Liver (tissue), 9 donors: ENCODE measurements around the gene ZNF239. TPM values are rescaled to one million over a fixed set of nuclear protein-coding genes. Genes with fewer than 3 reads are reported as not detected.
"Not testable (repeated sequence)": the region's sequence is repeated elsewhere in the genome, so short reads cannot be mapped to it uniquely, and the experiment has no call there.

ENCODE experiments used
- DNase-seq: peaks from one replicate; pipeline ENCODE4 v3.0.0-alpha.2; 2017; ENCODE audit warnings: low spot score
- H3K27ac ChIP-seq, 2 donors: one replicate each; pipeline ENCODE4 v1.7.0; 2013; ENCODE audit warnings: inconsistent platforms in 2 of 2, low read length in 2 of 2, control low read depth in 1 of 2, low read depth in 1 of 2, mild to moderate bottlenecking in 1 of 2
- H3K27me3 ChIP-seq, 4 donors: one replicate each; pipeline versions ENCODE4 v1.6.1 to v1.7.0; 2013; ENCODE audit warnings: low read length in 3 of 4, inconsistent platforms in 1 of 4, mild to moderate bottlenecking in 1 of 4, moderate library complexity in 1 of 4; ENCODE audit not compliant: control insufficient read depth in 4 of 4, insufficient read depth in 4 of 4
- H3K36me3 ChIP-seq, 4 donors: one replicate each; pipeline versions ENCODE4 v1.6.1 to v1.7.0; 2013; ENCODE audit warnings: low read length in 3 of 4, mild to moderate bottlenecking in 3 of 4, low read depth in 1 of 4, moderate library complexity in 1 of 4; ENCODE audit not compliant: control insufficient read depth in 4 of 4, insufficient read depth in 3 of 4
- H3K4me1 ChIP-seq, 4 donors: one replicate each; pipeline versions ENCODE4 v1.6.1 to v1.7.0; 2013; ENCODE audit warnings: low read length in 3 of 4, mild to moderate bottlenecking in 3 of 4, moderate library complexity in 1 of 4; ENCODE audit not compliant: control insufficient read depth in 4 of 4, insufficient read depth in 4 of 4
- H3K4me3 ChIP-seq, 3 donors: one replicate each; pipeline versions ENCODE4 v1.6.1 to v1.7.0; 2013; ENCODE audit warnings: low read length in 3 of 3, control low read depth in 1 of 3, low read depth in 1 of 3, mild to moderate bottlenecking in 1 of 3
- H3K9ac ChIP-seq, 2 donors: one replicate each; pipeline ENCODE4 v1.7.0; 2013; ENCODE audit warnings: low read length in 2 of 2, mild to moderate bottlenecking in 2 of 2, moderate library complexity in 2 of 2, control low read depth in 1 of 2, low read depth in 1 of 2
- H3K9me3 ChIP-seq, 4 donors: one replicate each; pipeline versions ENCODE4 v1.6.1 to v1.7.0; 2013; ENCODE audit warnings: low read length in 3 of 4; ENCODE audit not compliant: control insufficient read depth in 4 of 4
- EGR1 ChIP-seq, 2 donors: IDR thresholded peaks; 2 replicates each; pipeline ENCODE4 v1.6.1; 2016 to 2018; ENCODE audit warnings: antibody characterized with exemption in 2 of 2, low read depth in 2 of 2
- FOXA2 ChIP-seq: IDR thresholded peaks from 2 replicates; pipeline ENCODE4 v1.6.1; 2016; ENCODE audit warnings: antibody characterized with exemption
- GABPA ChIP-seq, 2 donors: IDR thresholded peaks in 1 of 2; conservative IDR thresholded peaks in 1 of 2; 2 replicates each; pipeline ENCODE4 v1.6.1; 2016; ENCODE audit warnings: antibody characterized with exemption in 2 of 2, mild to moderate bottlenecking in 1 of 2, moderate library complexity in 1 of 2
- HNF4A ChIP-seq, 2 donors: conservative IDR thresholded peaks; 2 replicates each; pipeline ENCODE4 v1.6.1; 2016; ENCODE audit warnings: antibody characterized with exemption in 2 of 2, mild to moderate bottlenecking in 2 of 2
- JUND ChIP-seq, 2 donors: IDR thresholded peaks; 2 replicates each; pipeline ENCODE4 v1.6.1; 2016; ENCODE audit warnings: antibody characterized with exemption in 2 of 2
- NR2F2 ChIP-seq: IDR thresholded peaks from 2 replicates; pipeline ENCODE4 v1.6.1; 2016; ENCODE audit warnings: antibody characterized with exemption
- SP1 ChIP-seq: IDR thresholded peaks from 2 replicates; pipeline ENCODE4 v1.6.1; 2018; ENCODE audit warnings: antibody characterized with exemption, mild to moderate bottlenecking
- TAF1 ChIP-seq: conservative IDR thresholded peaks from 2 replicates; pipeline ENCODE4 v1.6.1; 2016; ENCODE audit warnings: antibody characterized with exemption, mild to moderate bottlenecking
- YY1 ChIP-seq: IDR thresholded peaks from 2 replicates; pipeline ENCODE4 v1.6.1; 2016; ENCODE audit warnings: antibody characterized with exemption, mild to moderate bottlenecking
- WGBS: extraction: QIAGEN DNeasy Blood & Tissue Kit; methylation state at CpG from one replicate; pipeline ENCODE4 v1.1.7; 2013; 5-methylcytosine and 5-hydroxymethylcytosine counted together
- polyA plus RNA-seq, 2 donors: library from polyadenylated mRNA; stranded (reverse) in 1 of 2; unstranded in 1 of 2; fragments of 200-250 nt in 1 of 2; fragments of >200 nt in 1 of 2; fragmentation: Nextera tagmentation in 1 of 2; extraction: Ambion mirVana in 1 of 2; gene quantifications; one replicate each; pipeline versions ENCODE4 v1.2.1 to v1.2.3, GENCODE V29; 2013 to 2015
- total RNA-seq, 2 donors: library from RNA; depleted of rRNA; stranded (reverse); fragments of >200 nt; gene quantifications; one replicate each; pipeline ENCODE4 v1.2.3, GENCODE V29; 2014
- TF ChIP-seq, protein P1 (sequence below): fragments of 150-350 bp; IDR thresholded peaks from 2 replicates; pipeline ENCODE4 v1.5.1; 2017; ENCODE audit warnings: improper control_type of control experiment, low read depth, low read length; ENCODE audit not compliant: missing input control
- TF ChIP-seq, protein P2 (sequence below): IDR thresholded peaks from 2 replicates; pipeline ENCODE4 v1.6.1; 2016; ENCODE audit warnings: antibody characterized with exemption
- TF ChIP-seq, protein P3 (sequence below): IDR thresholded peaks from 2 replicates; pipeline ENCODE4 v1.6.1; 2016; ENCODE audit warnings: antibody characterized with exemption, mild to moderate bottlenecking
- donor health status: healthy.
- donor health status: healthy.
- donor health status: healthy.
- donor health status: healthy.
- donor health status: healthy.

The ZNF239 gene
- total and polyA plus RNA-seq, 4 donors = 0.57 to 2.1 (median 1.1) TPM

DNA sequence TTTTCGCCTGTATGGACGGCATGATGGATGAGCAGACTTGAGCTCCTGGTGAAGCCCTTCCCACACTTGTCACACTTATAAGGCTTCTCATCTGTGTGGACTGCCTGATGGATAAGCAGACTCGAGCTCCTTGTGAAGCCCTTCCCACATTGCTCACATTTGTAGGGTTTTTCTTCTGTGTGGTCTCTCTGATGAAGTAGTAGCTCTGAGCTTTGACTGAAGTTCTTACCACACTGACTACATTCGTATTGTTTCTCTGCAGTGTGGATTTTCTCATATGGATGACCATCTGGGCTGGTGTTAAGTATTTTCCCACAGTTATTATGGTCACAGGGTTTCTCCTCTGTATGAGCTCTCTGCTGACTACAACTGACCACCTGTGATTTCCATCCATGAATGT lies 17.2 kb downstream of the ZNF239 start:
- 95% methylated on average over 4 of the region's 4 CpGs for WGBS
- no peak for DNase-seq
- TF ChIP-seq TAF1 (no peak), FOXA2 (no peak), YY1 (no peak), SP1 (no peak), GABPA (IDR thresholded peaks at IDR 0.05 in 1 of 2, conservative IDR thresholded peaks at IDR 0.05 in 1 of 2) (no peak), EGR1 (IDR thresholded peaks at IDR 0.05; ENCODE audit: low read depth in 2 of 2) (no peak), JUND (IDR thresholded peaks at IDR 0.05) (no peak), HNF4A (conservative IDR thresholded peaks at IDR 0.05) (no peak), NR2F2 (no peak)
- TF ChIP-seq, protein P1, sequence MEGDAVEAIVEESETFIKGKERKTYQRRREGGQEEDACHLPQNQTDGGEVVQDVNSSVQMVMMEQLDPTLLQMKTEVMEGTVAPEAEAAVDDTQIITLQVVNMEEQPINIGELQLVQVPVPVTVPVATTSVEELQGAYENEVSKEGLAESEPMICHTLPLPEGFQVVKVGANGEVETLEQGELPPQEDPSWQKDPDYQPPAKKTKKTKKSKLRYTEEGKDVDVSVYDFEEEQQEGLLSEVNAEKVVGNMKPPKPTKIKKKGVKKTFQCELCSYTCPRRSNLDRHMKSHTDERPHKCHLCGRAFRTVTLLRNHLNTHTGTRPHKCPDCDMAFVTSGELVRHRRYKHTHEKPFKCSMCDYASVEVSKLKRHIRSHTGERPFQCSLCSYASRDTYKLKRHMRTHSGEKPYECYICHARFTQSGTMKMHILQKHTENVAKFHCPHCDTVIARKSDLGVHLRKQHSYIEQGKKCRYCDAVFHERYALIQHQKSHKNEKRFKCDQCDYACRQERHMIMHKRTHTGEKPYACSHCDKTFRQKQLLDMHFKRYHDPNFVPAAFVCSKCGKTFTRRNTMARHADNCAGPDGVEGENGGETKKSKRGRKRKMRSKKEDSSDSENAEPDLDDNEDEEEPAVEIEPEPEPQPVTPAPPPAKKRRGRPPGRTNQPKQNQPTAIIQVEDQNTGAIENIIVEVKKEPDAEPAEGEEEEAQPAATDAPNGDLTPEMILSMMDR = no peak
- TF ChIP-seq, protein P2, sequence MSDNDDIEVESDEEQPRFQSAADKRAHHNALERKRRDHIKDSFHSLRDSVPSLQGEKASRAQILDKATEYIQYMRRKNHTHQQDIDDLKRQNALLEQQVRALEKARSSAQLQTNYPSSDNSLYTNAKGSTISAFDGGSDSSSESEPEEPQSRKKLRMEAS = no peak
- TF ChIP-seq, protein P3, sequence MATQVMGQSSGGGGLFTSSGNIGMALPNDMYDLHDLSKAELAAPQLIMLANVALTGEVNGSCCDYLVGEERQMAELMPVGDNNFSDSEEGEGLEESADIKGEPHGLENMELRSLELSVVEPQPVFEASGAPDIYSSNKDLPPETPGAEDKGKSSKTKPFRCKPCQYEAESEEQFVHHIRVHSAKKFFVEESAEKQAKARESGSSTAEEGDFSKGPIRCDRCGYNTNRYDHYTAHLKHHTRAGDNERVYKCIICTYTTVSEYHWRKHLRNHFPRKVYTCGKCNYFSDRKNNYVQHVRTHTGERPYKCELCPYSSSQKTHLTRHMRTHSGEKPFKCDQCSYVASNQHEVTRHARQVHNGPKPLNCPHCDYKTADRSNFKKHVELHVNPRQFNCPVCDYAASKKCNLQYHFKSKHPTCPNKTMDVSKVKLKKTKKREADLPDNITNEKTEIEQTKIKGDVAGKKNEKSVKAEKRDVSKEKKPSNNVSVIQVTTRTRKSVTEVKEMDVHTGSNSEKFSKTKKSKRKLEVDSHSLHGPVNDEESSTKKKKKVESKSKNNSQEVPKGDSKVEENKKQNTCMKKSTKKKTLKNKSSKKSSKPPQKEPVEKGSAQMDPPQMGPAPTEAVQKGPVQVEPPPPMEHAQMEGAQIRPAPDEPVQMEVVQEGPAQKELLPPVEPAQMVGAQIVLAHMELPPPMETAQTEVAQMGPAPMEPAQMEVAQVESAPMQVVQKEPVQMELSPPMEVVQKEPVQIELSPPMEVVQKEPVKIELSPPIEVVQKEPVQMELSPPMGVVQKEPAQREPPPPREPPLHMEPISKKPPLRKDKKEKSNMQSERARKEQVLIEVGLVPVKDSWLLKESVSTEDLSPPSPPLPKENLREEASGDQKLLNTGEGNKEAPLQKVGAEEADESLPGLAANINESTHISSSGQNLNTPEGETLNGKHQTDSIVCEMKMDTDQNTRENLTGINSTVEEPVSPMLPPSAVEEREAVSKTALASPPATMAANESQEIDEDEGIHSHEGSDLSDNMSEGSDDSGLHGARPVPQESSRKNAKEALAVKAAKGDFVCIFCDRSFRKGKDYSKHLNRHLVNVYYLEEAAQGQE = no peak
- H3K27me3 ChIP-seq = no peaks in the 10 kb centered on the region
- peaks cover 14 to 21% (median 18%) of the 10 kb centered on the region in 4 donors for H3K9me3 ChIP-seq
- no peak overlapping the region for H3K27ac ChIP-seq
- no peaks in the 10 kb centered on the region for H3K4me1 ChIP-seq
- no peak overlapping the region for H3K9ac ChIP-seq
- H3K4me3 ChIP-seq = peak overlapping the region in 2 of 3 donors; percentile 21 to 55
- H3K36me3 ChIP-seq = peaks cover 0 to 11% (median 1%) of the 10 kb centered on the region in 4 donors

DNA sequence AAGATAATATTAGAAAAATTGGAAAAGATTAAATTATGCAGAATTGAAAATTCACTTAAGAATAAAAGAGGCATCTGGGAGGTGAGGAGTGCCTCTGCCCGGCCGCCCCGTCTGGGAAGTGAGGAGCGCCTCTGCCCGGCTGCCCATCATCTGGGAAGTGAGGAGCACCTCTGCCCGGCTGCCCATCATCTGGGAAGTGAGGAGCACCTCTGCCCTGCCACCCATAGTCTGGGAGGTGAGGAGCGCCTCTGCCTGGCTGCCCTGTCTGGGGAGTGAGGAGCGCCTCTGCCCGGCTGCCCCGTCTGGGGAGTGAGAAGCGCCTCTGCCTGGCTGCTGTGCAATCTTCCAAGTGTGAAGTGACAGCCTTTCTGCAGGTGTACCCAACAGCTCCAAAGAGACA lies 30.7 kb downstream of the ZNF239 start:
- H3K4me3 ChIP-seq, H3K27me3 ChIP-seq, H3K27ac ChIP-seq, H3K9me3 ChIP-seq, H3K36me3 ChIP-seq, H3K4me1 ChIP-seq, H3K9ac ChIP-seq, DNase-seq: not testable (repeated sequence)
- 92% methylated on average over 11 of the region's 11 CpGs for whole genome bisulfite sequencing
